Natural killer cell treated with Interleukin-12 subunit alpha and Interleukin-12 subunit beta and Interleukin-15 and Interleukin-18, amount 100 ng/mL, for 72 hours (primary cell): ENCODE data around the gene TENT4A. TPM values are rescaled to one million over a fixed set of nuclear protein-coding genes. Genes with fewer than 3 reads are reported as not detected.

Experiments used
- ATAC-seq, 2 donors: fragments of 150-1000 bp; cut with Tn5 transposase in 1 of 2; sonication (Bioruptor Pico), chemical (Tn5 transposase) in 1 of 2; 2 replicates each; pipeline ENCODE4 v1.10.0; 2021
- DNase-seq: peaks from one replicate; pipeline ENCODE4 v3.0.0; 2022; ENCODE audit warnings: low spot score
- H3K27ac Mint-ChIP-seq, 2 donors: 1 replicate in 1 of 2; 2 replicates in 1 of 2; pipeline ENCODE4 v1.8.0; 2022; ENCODE audit warnings: mixed read lengths in 2 of 2, mild to moderate bottlenecking in 1 of 2, moderate library complexity in 1 of 2
- H3K27me3 Mint-ChIP-seq, 2 donors: 1 replicate in 1 of 2; 2 replicates in 1 of 2; pipeline ENCODE4 v1.8.0; 2022; ENCODE audit warnings: mixed read lengths in 2 of 2
- H3K36me3 Mint-ChIP-seq: one replicate; pipeline ENCODE4 v1.8.0; 2022; ENCODE audit warnings: mixed read lengths
- H3K4me1 Mint-ChIP-seq, 2 donors: 1 replicate in 1 of 2; 2 replicates in 1 of 2; pipeline ENCODE4 v1.8.0; 2022; ENCODE audit warnings: low read depth in 2 of 2, mixed read lengths in 2 of 2, mild to moderate bottlenecking in 1 of 2
- H3K4me3 Mint-ChIP-seq: one replicate; pipeline ENCODE4 v1.8.0; 2022; ENCODE audit warnings: mixed read lengths
- H3K9me3 Mint-ChIP-seq: 2 replicates; pipeline ENCODE4 v1.8.0; 2022; ENCODE audit warnings: mixed read lengths
- total RNA-seq, 2 donors: library from RNA; stranded (reverse); gene quantifications; one replicate each; pipeline ENCODE4 v1.2.3, GENCODE V29; 2022

The TENT4A gene
- total RNA-seq, 2 donors from 2014 or later = 37.8 to 69.9 TPM

GRCh38 chr5:6683241-6683640 lies 30.0 kb upstream of the TENT4A start:
- H3K36me3 Mint-ChIP-seq = no peaks in the 10 kb centered on the region
- H3K4me1 Mint-ChIP-seq = peaks cover 4 to 12% of the 10 kb centered on the region in 2 donors
- ATAC-seq (no peak), DNase-seq (no peak)
- H3K4me3 Mint-ChIP-seq = no peak overlapping the region
- H3K27me3 Mint-ChIP-seq = peaks cover 21 to 27% of the 10 kb centered on the region in 2 donors
- no peaks in the 10 kb centered on the region for H3K9me3 Mint-ChIP-seq
- H3K27ac Mint-ChIP-seq = no peak overlapping the region

GRCh38 chr5:6684075-6684474 lies 29.2 kb upstream of the TENT4A start:
- Mint-ChIP-seq H3K4me1 (peaks cover 4 to 12% of the 10 kb centered on the region in 2 donors), H3K27ac (no peak overlapping the region), H3K4me3 (no peak overlapping the region), H3K27me3 (peaks cover 19 to 27% of the 10 kb centered on the region in 2 donors), H3K36me3 (no peaks in the 10 kb centered on the region), H3K9me3 (no peaks in the 10 kb centered on the region)
- DNase-seq = no peak
- no peak for ATAC-seq

GRCh38 chr5:6686501-6686900 lies 26.7 kb upstream of the TENT4A start:
- Mint-ChIP-seq H3K4me3 (no peak overlapping the region), H3K36me3 (no peaks in the 10 kb centered on the region)
- ATAC-seq = no peak

GRCh38 chr5:6686915-6687409 lies 26.3 kb upstream of the TENT4A start:
- Mint-ChIP-seq H3K27ac (no peak overlapping the region), H3K4me3 (no peak overlapping the region), H3K9me3 (no peaks in the 10 kb centered on the region), H3K36me3 (no peaks in the 10 kb centered on the region), H3K27me3 (peaks cover 30 to 35% of the 10 kb centered on the region in 2 donors), H3K4me1 (peaks cover 4 to 7% of the 10 kb centered on the region in 2 donors)
- no peak for DNase-seq
- no peak for ATAC-seq

More at GRCh38 chr5:6686501-6686900, 26.7 kb upstream of the TENT4A start:
- no peak for DNase-seq
- H3K27ac Mint-ChIP-seq = no peak overlapping the region
- peaks cover 32 to 38% of the 10 kb centered on the region in 2 donors for H3K27me3 Mint-ChIP-seq
- H3K9me3 Mint-ChIP-seq = no peaks in the 10 kb centered on the region
- peaks cover 4 to 11% of the 10 kb centered on the region in 2 donors for H3K4me1 Mint-ChIP-seq

- ATAC-seq = no peak
- Mint-ChIP-seq H3K4me3 (no peak overlapping the region), H3K27ac (no peak overlapping the region), H3K4me1 (peaks cover 4 to 7% of the 10 kb centered on the region in 2 donors), H3K27me3 (peaks cover 34 to 39% of the 10 kb centered on the region in 2 donors), H3K36me3 (no peaks in the 10 kb centered on the region), H3K9me3 (no peaks in the 10 kb centered on the region)
- DNase-seq = no peak
These were observed 25.7 kb upstream of the TENT4A start for GRCh38 chr5:6687505-6687904.

- Mint-ChIP-seq H3K4me3 (no peak overlapping the region), H3K4me1 (no peaks in the 10 kb centered on the region), H3K27me3 (peaks cover 36 to 44% of the 10 kb centered on the region in 2 donors), H3K36me3 (no peaks in the 10 kb centered on the region), H3K27ac (no peak overlapping the region), H3K9me3 (no peaks in the 10 kb centered on the region)
- no peak for DNase-seq
- ATAC-seq = no peak
These were observed 20.3 kb upstream of the TENT4A start for GRCh38 chr5:6692906-6693305.

- peaks cover 31 to 45% of the 10 kb centered on the region in 2 donors for H3K27me3 Mint-ChIP-seq
- DNase-seq (no peak), ATAC-seq (no peak)
- H3K4me3 Mint-ChIP-seq = no peak overlapping the region
- no peak overlapping the region for H3K27ac Mint-ChIP-seq
- no peaks in the 10 kb centered on the region for H3K36me3 Mint-ChIP-seq
- H3K9me3 Mint-ChIP-seq = no peaks in the 10 kb centered on the region
- peaks cover 0 to 1% of the 10 kb centered on the region in 2 donors for H3K4me1 Mint-ChIP-seq
These were observed 14.5 kb upstream of the TENT4A start for GRCh38 chr5:6698696-6699095.

GRCh38 chr5:6699357-6699756 lies 13.9 kb upstream of the TENT4A start:
- DNase-seq (no peak), ATAC-seq (no peak)
- Mint-ChIP-seq H3K9me3 (no peaks in the 10 kb centered on the region), H3K4me3 (no peak overlapping the region), H3K4me1 (peaks cover 0 to 5% of the 10 kb centered on the region in 2 donors), H3K27me3 (peaks cover 31 to 42% of the 10 kb centered on the region in 2 donors), H3K36me3 (no peaks in the 10 kb centered on the region), H3K27ac (no peak overlapping the region)

- no peak for DNase-seq
- peaks cover 4 to 10% of the 10 kb centered on the region in 2 donors for H3K4me1 Mint-ChIP-seq
- ATAC-seq = no peak
- H3K27me3 Mint-ChIP-seq = peaks cover 38% of the 10 kb centered on the region in 2 donors
- no peak overlapping the region for H3K4me3 Mint-ChIP-seq
- no peaks in the 10 kb centered on the region for H3K9me3 Mint-ChIP-seq
- H3K27ac Mint-ChIP-seq = no peak overlapping the region
- H3K36me3 Mint-ChIP-seq = no peaks in the 10 kb centered on the region
These were observed 13.1 kb upstream of the TENT4A start for GRCh38 chr5:6700074-6700684.

- Mint-ChIP-seq H3K27ac (no peak overlapping the region), H3K9me3 (no peaks in the 10 kb centered on the region), H3K4me1 (peaks cover 5 to 15% of the 10 kb centered on the region in 2 donors), H3K36me3 (no peaks in the 10 kb centered on the region), H3K27me3 (peaks cover 37 to 38% of the 10 kb centered on the region in 2 donors), H3K4me3 (no peak overlapping the region)
- ATAC-seq (no peak), DNase-seq (no peak)
These were observed 12.4 kb upstream of the TENT4A start for GRCh38 chr5:6700685-6701355.

- DNase-seq (no peak), ATAC-seq (no peak)
- Mint-ChIP-seq H3K36me3 (no peaks in the 10 kb centered on the region), H3K27me3 (peaks cover 35 to 36% of the 10 kb centered on the region in 2 donors), H3K27ac (no peak overlapping the region), H3K4me3 (no peak overlapping the region), H3K4me1 (peaks cover 5 to 15% of the 10 kb centered on the region in 2 donors), H3K9me3 (no peaks in the 10 kb centered on the region)
These were observed 11.7 kb upstream of the TENT4A start for GRCh38 chr5:6701491-6701890.

GRCh38 chr5:6702633-6703032 lies 10.6 kb upstream of the TENT4A start:
- no peak overlapping the region for H3K4me3 Mint-ChIP-seq
- no peak overlapping the region for H3K27ac Mint-ChIP-seq
- H3K27me3 Mint-ChIP-seq = peaks cover 24% of the 10 kb centered on the region in 2 donors
- H3K4me1 Mint-ChIP-seq = peaks cover 5 to 15% of the 10 kb centered on the region in 2 donors
- no peaks in the 10 kb centered on the region for H3K9me3 Mint-ChIP-seq
- H3K36me3 Mint-ChIP-seq = no peaks in the 10 kb centered on the region
- ATAC-seq (no peak), DNase-seq (no peak)

- no peaks in the 10 kb centered on the region for H3K9me3 Mint-ChIP-seq
- no peak overlapping the region for H3K27ac Mint-ChIP-seq
These were observed 9.4 kb upstream of the TENT4A start for GRCh38 chr5:6703806-6704205.

GRCh38 chr5:6704361-6704851 lies 8.8 kb upstream of the TENT4A start:
- H3K4me1 Mint-ChIP-seq = peaks cover 5 to 15% of the 10 kb centered on the region in 2 donors
- no peaks in the 10 kb centered on the region for H3K36me3 Mint-ChIP-seq
- no peaks in the 10 kb centered on the region for H3K9me3 Mint-ChIP-seq
- peak overlapping the region; percentile 20 to 45 for H3K27ac Mint-ChIP-seq
- peak overlapping the region; percentile 43 for H3K4me3 Mint-ChIP-seq
- ATAC-seq = no peak
- DNase-seq = no peak
- peaks cover 14 to 21% of the 10 kb centered on the region in 2 donors for H3K27me3 Mint-ChIP-seq

More at GRCh38 chr5:6703806-6704205, 9.4 kb upstream of the TENT4A start:
- Mint-ChIP-seq H3K4me1 (peaks cover 5 to 15% of the 10 kb centered on the region in 2 donors), H3K4me3 (no peak overlapping the region), H3K36me3 (no peaks in the 10 kb centered on the region), H3K27me3 (peaks cover 20 to 24% of the 10 kb centered on the region in 2 donors)
- ATAC-seq (no peak), DNase-seq (no peak)
